ENCODE results near the gene PIP5K1C. TPM values are rescaled to one million over a fixed set of nuclear protein-coding genes. Genes with fewer than 3 reads are reported as not detected.
A peak's percentile ranks its signal among the peaks of the same experiment; 100 is the strongest.

The PIP5K1C gene
- polyA plus RNA-seq, 1 donor: 23.0 TPM

DNA sequence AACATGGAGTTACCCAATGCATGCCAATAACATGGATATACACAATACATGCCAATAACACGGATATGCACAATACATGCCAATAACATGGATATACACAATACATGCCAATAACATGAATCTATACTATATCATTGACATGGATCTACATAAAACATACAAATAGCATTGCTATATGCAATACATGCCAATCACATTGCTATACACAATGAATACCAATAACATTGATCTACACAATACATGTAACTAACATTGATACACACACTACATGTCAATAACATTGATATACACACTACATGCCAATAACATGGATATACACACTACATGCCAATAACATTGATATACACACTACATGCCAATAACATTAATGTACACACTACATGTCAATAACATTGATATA, 932 bp upstream of the PIP5K1C start:
- Histone ChIP-seq H3K9me3 (ENCODE audit: control insufficient read depth, low read depth, low read length) (no peaks in the 10 kb centered on the region), H3K27ac (ENCODE audit: low read length) (no peak overlapping the region), H3K27me3 (ENCODE audit: control insufficient read depth, insufficient read depth, low read length) (no peaks in the 10 kb centered on the region), H3K4me3 (ENCODE audit: low read length) (no peak overlapping the region), H3K36me3 (ENCODE audit: control insufficient read depth, insufficient read depth, low read length) (no peaks in the 10 kb centered on the region), H3K4me1 (ENCODE audit: control insufficient read depth, insufficient read depth, low read length) (peaks cover 5% of the 10 kb centered on the region)
- no CpG with 5 or more reads among the region's 1 CpG for WGBS (ENCODE audit: insufficient coverage, low lambda C conversion rate)
- no peak for DNase-seq

DNA sequence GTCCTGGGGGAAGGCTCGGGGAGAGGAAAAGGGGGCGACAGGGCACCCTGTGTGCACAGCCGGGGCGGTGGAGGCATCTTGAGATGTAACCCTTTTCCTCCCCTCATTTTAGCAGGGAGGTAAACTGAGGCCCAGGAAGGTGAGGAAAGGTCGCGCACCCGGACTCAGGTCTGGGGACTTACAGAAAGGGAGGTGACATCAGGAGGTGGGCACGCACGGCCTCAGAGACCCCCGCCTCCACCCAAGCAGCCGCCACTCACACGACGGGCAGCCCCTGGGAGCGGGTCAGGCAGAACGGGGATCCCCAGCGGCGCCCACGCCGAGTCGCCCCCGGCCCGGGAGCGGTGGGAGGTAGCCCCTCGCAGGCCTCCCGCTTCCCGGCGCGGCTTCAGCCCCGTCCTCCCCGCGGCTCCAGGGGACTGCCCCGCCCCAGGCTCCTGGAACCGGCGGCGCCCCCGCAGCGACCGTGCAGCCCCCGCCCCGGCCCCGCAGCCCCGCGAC, 477 bp downstream of the PIP5K1C start:
- Histone ChIP-seq H3K27me3 (ENCODE audit: control insufficient read depth, insufficient read depth, low read length) (no peaks in the 10 kb centered on the region), H3K9me3 (ENCODE audit: control insufficient read depth, low read depth, low read length) (no peaks in the 10 kb centered on the region), H3K36me3 (ENCODE audit: control insufficient read depth, insufficient read depth, low read length) (peaks cover 3% of the 10 kb centered on the region), H3K4me1 (ENCODE audit: control insufficient read depth, insufficient read depth, low read length) (peaks cover 5% of the 10 kb centered on the region), H3K4me3 (ENCODE audit: low read length) (peak overlapping the region; percentile 78), H3K27ac (ENCODE audit: low read length) (peak overlapping the region; percentile 16)
- no CpG with 5 or more reads among the region's 43 CpGs for WGBS (ENCODE audit: insufficient coverage, low lambda C conversion rate)
- DNase-seq: no peak

- Histone ChIP-seq H3K9me3 (ENCODE audit: control insufficient read depth, low read depth, low read length) (no peaks in the 10 kb centered on the region), H3K27me3 (ENCODE audit: control insufficient read depth, insufficient read depth, low read length) (no peaks in the 10 kb centered on the region), H3K4me1 (ENCODE audit: control insufficient read depth, insufficient read depth, low read length) (peaks cover 5% of the 10 kb centered on the region), H3K36me3 (ENCODE audit: control insufficient read depth, insufficient read depth, low read length) (peaks cover 3% of the 10 kb centered on the region), H3K4me3 (ENCODE audit: low read length) (peak overlapping the region; percentile 78), H3K27ac (ENCODE audit: low read length) (peak overlapping the region; percentile 16)
- WGBS (ENCODE audit: insufficient coverage, low lambda C conversion rate): no CpG with 5 or more reads among the region's 34 CpGs
- DNase-seq: peak in 1 of 2 donors; percentile 50
Measured at GRCh38 chr19:3698974-3699740, 1.1 kb downstream of the PIP5K1C start.

DNA sequence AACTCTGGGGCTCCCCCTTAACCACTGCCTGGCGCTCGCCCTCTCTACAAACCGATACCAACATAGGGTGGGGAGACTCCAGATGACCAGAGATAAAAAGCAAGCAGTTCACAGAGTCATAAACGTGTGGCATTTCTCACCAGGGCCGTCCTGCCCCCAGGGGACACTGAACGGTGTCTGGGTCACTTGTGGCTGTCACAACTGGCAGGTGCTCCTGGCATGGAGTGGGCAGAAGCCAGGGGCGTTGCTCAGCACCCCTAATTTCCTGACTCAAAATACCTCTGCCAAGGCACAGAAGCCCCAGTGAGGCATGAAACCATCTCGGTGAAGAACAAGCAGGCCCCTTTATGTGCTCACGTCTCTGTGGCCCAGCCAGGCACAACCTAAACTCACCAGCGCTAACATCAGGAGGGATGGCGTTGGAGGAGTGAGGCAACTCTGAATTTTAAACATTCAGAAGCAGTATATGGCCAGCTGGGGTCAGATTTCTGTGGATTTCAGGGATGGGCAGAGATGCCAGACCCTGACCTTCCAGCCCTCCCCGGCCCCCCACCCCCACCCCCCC, 1.8 kb downstream of the PIP5K1C start:
- peaks cover 3% of the 10 kb centered on the region for H3K36me3 ChIP-seq (ENCODE audit: control insufficient read depth, insufficient read depth, low read length)
- H3K27ac ChIP-seq (ENCODE audit: low read length): no peak overlapping the region
- H3K4me1 ChIP-seq (ENCODE audit: control insufficient read depth, insufficient read depth, low read length): peaks cover 5% of the 10 kb centered on the region
- H3K9me3 ChIP-seq (ENCODE audit: control insufficient read depth, low read depth, low read length): no peaks in the 10 kb centered on the region
- no peak for DNase-seq
- no peak overlapping the region for H3K4me3 ChIP-seq (ENCODE audit: low read length)
- WGBS (ENCODE audit: insufficient coverage, low lambda C conversion rate): no CpG with 5 or more reads among the region's 12 CpGs
- H3K27me3 ChIP-seq (ENCODE audit: control insufficient read depth, insufficient read depth, low read length): no peaks in the 10 kb centered on the region

- H3K4me1 ChIP-seq (ENCODE audit: control insufficient read depth, insufficient read depth, low read length): peaks cover 5% of the 10 kb centered on the region
- peaks cover 5% of the 10 kb centered on the region for H3K36me3 ChIP-seq (ENCODE audit: control insufficient read depth, insufficient read depth, low read length)
- no CpG with 5 or more reads among the region's 43 CpGs for WGBS (ENCODE audit: insufficient coverage, low lambda C conversion rate)
- no peaks in the 10 kb centered on the region for H3K9me3 ChIP-seq (ENCODE audit: control insufficient read depth, low read depth, low read length)
- H3K27ac ChIP-seq (ENCODE audit: low read length): no peak overlapping the region
- no peak for DNase-seq
- no peaks in the 10 kb centered on the region for H3K27me3 ChIP-seq (ENCODE audit: control insufficient read depth, insufficient read depth, low read length)
- no peak overlapping the region for H3K4me3 ChIP-seq (ENCODE audit: low read length)
Measured at GRCh38 chr19:3697671-3698385, 2.4 kb downstream of the PIP5K1C start.

DNA sequence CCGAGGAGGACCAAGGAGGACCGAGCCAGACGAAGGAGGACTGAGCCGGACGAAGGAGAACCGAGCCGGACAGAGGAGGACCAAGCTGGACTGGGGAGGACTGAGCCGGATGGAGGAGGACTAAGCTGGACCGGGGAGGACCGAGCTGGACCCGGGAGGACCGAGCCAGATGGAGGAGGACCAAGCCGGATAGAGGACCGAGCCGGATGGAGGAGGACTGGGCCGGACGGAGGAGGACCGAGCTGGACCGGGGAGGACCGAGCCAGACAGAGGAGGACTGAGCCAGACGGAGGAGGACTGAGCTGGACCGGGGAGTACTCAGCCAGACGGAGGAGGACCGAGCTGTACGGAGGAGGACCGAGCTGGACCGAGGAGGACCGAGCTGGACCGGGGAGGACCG, 3.2 kb downstream of the PIP5K1C start:
- H3K27me3 ChIP-seq (ENCODE audit: control insufficient read depth, insufficient read depth, low read length): no peaks in the 10 kb centered on the region
- H3K4me3 ChIP-seq (ENCODE audit: low read length): no peak overlapping the region
- H3K4me1 ChIP-seq (ENCODE audit: control insufficient read depth, insufficient read depth, low read length): peaks cover 5% of the 10 kb centered on the region
- no peak overlapping the region for H3K27ac ChIP-seq (ENCODE audit: low read length)
- H3K36me3 ChIP-seq (ENCODE audit: control insufficient read depth, insufficient read depth, low read length): peaks cover 5% of the 10 kb centered on the region
- H3K9me3 ChIP-seq (ENCODE audit: control insufficient read depth, low read depth, low read length): peaks cover 2% of the 10 kb centered on the region
- WGBS (ENCODE audit: insufficient coverage, low lambda C conversion rate): no CpG with 5 or more reads among the region's 30 CpGs
- no peak for DNase-seq

DNA sequence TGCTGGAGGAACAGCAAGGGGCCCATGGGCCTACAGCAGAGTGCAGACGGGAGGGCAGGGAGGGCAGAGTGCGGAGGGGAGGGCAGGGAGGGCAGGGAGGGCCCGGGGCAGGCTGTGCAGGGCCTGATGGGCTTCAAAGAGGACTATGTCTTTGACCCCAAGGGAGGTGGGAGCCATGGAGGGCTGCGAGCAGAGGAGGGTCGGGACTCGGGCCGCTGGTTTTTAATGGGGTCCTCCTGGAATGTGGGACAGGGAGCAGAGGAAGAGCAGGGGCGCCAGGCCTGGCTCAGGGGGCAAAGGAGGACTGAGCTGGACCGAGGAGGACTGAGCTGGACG, 3.6 kb downstream of the PIP5K1C start:
- no peak for DNase-seq
- WGBS (ENCODE audit: insufficient coverage, low lambda C conversion rate): no CpG with 5 or more reads among the region's 10 CpGs
- Histone ChIP-seq H3K4me3 (ENCODE audit: low read length) (no peak overlapping the region), H3K36me3 (ENCODE audit: control insufficient read depth, insufficient read depth, low read length) (peaks cover 5% of the 10 kb centered on the region), H3K27ac (ENCODE audit: low read length) (no peak overlapping the region), H3K9me3 (ENCODE audit: control insufficient read depth, low read depth, low read length) (peaks cover 6% of the 10 kb centered on the region), H3K27me3 (ENCODE audit: control insufficient read depth, insufficient read depth, low read length) (no peaks in the 10 kb centered on the region), H3K4me1 (ENCODE audit: control insufficient read depth, insufficient read depth, low read length) (peaks cover 5% of the 10 kb centered on the region)

GRCh38 chr19:3695986-3696659, 4.1 kb downstream of the PIP5K1C start:
- no peak overlapping the region for H3K27ac ChIP-seq (ENCODE audit: low read length)

DNA sequence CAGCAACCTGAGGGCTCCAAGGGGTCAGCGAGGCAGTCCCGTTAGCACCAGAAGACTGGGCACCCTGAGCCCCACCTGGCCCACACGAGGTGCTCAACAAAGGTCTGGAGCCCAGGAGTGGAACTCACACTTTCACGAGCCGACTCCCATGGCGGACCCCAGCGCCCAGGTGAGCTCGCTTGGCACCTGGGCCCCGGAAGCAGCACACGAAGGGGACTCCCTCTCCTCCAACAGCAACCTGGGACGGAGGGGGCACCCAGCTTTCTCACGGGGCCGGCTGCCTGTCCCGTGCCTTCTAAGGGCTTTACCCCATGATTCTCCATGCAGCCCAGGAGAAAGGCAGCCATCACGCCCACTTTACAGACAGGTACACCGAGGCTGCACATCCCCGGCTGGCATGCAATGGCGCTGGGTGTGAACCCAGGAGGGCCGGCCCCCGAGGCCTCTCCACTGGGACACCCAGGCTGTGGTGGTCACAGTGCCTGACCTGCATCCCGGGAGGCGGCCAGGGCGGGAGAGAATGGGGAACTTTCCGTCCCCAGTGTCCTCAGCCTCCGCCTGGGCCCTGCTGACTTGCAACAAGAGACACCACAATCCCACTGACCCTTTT, 5.0 kb downstream of the PIP5K1C start:
- Histone ChIP-seq H3K4me3 (ENCODE audit: low read length) (no peak overlapping the region), H3K9me3 (ENCODE audit: control insufficient read depth, low read depth, low read length) (peaks cover 15% of the 10 kb centered on the region), H3K27ac (ENCODE audit: low read length) (no peak overlapping the region), H3K36me3 (ENCODE audit: control insufficient read depth, insufficient read depth, low read length) (peaks cover 5% of the 10 kb centered on the region), H3K27me3 (ENCODE audit: control insufficient read depth, insufficient read depth, low read length) (no peaks in the 10 kb centered on the region), H3K4me1 (ENCODE audit: control insufficient read depth, insufficient read depth, low read length) (peaks cover 5% of the 10 kb centered on the region)
- no CpG with 5 or more reads among the region's 25 CpGs for WGBS (ENCODE audit: insufficient coverage, low lambda C conversion rate)
- DNase-seq: no peak

More at GRCh38 chr19:3695986-3696659, 4.1 kb downstream of the PIP5K1C start:
- peaks cover 10% of the 10 kb centered on the region for H3K9me3 ChIP-seq (ENCODE audit: control insufficient read depth, low read depth, low read length)
- no peak for DNase-seq
- no peak overlapping the region for H3K4me3 ChIP-seq (ENCODE audit: low read length)
- H3K27me3 ChIP-seq (ENCODE audit: control insufficient read depth, insufficient read depth, low read length): no peaks in the 10 kb centered on the region
- peaks cover 5% of the 10 kb centered on the region for H3K4me1 ChIP-seq (ENCODE audit: control insufficient read depth, insufficient read depth, low read length)
- WGBS (ENCODE audit: insufficient coverage, low lambda C conversion rate): 80% methylated on average over 1 of the region's 23 CpGs
- H3K36me3 ChIP-seq (ENCODE audit: control insufficient read depth, insufficient read depth, low read length): peaks cover 5% of the 10 kb centered on the region
